ENCODE data around the gene ECPAS.
"Not testable (repeated sequence)": the region's sequence is repeated elsewhere in the genome, so short reads cannot be mapped to it uniquely, and the experiment has no call there.

ECPAS gene

GRCh38 chr9:111334318-111334863 lies 149.8 kb downstream of the ECPAS start:
- not testable (repeated sequence) for DNase-seq

- DNase-seq, result no peak
Observed at GRCh38 chr9:111330124-111330523, 154.1 kb downstream of the ECPAS start, which contains the start of gene OR2K2. Gene OR2K2 (minus strand): TSS chr9:111330224. CDS start chr9:111328433, 1,791 bp downstream.

GRCh38 chr9:111320631-111321030 lies 163.6 kb downstream of the ECPAS start:
- no peak for DNase-seq

GRCh38 chr9:111316796-111317195 lies 167.4 kb downstream of the ECPAS start:
- DNase-seq, result no peak

All from right forelimb (tissue), 1 donor.